Stimulated activated CD4-positive, alpha-beta T cell treated with anti-CD3 and anti-CD28 coated beads, Interleukin-2, amount 100 ng/mL, for 24 hours (primary cell): Measurements from ENCODE around the gene SETD1B.
"Not testable (repeated sequence)": the region's sequence is repeated elsewhere in the genome, so short reads cannot be mapped to it uniquely, and the experiment has no call there.

Experiments
- DNase-seq, 2 donors: peaks; one replicate each; pipeline ENCODE4 v3.0.0-alpha.2; 2020

SETD1B gene

GRCh38 chr12:121858662-121859572 is 55.1 kb downstream of the SETD1B start, which contains the start of gene HPD:
TSS of gene HPD (minus strand) at chr12:121858859. CDS start at chr12:121858823, 36 bp downstream.
- DNase-seq, result no peak

GRCh38 chr12:121860257-121860656 is 56.4 kb downstream of the SETD1B start:
- no peak for DNase-seq

- DNase-seq, result not testable (repeated sequence)
Observed at GRCh38 chr12:121860699-121861098, 56.9 kb downstream of the SETD1B start.

GRCh38 chr12:121861636-121862254 is 57.9 kb downstream of the SETD1B start:
- DNase-seq, result no peak

GRCh38 chr12:121866331-121866730 is 62.5 kb downstream of the SETD1B start:
- no peak for DNase-seq

GRCh38 chr12:121869229-121869628 is 65.4 kb downstream of the SETD1B start:
- not testable (repeated sequence) for DNase-seq

GRCh38 chr12:121871467-121871866 is 67.7 kb downstream of the SETD1B start:
- DNase-seq, result no peak

- peak in 1 of 2 donors; percentile 10 for DNase-seq
Observed at GRCh38 chr12:121872546-121873215, 68.9 kb downstream of the SETD1B start.

GRCh38 chr12:121873216-121873569 is 69.4 kb downstream of the SETD1B start:
- DNase-seq, result no peak

GRCh38 chr12:121874071-121874470 is 70.3 kb downstream of the SETD1B start:
- no peak for DNase-seq

- no peak for DNase-seq
Observed at GRCh38 chr12:121875582-121875981, 71.8 kb downstream of the SETD1B start.

GRCh38 chr12:121876080-121876447 is 72.3 kb downstream of the SETD1B start:
- DNase-seq, result not testable (repeated sequence)
